ENCODE measurements around the gene SEMA4G. TPM values are rescaled to one million over a fixed set of nuclear protein-coding genes. Genes with fewer than 3 reads are reported as not detected.

SEMA4G gene
- total and polyA plus RNA-seq, 4 donors = 1.5 to 7.5 (median 3.2) TPM

GRCh38 chr10:101013365-101013825, 44.1 kb downstream of the SEMA4G start:
- no peak for DNase-seq
- Histone ChIP-seq H3K9me3 (ENCODE audit: control insufficient read depth, low read length) (no peaks in the 10 kb centered on the region), H3K36me3 (ENCODE audit: control insufficient read depth in 1 of 2, insufficient read depth in 2 of 2, low read length in 1 of 2) (no peaks in the 10 kb centered on the region), H3K27ac (ENCODE audit: low read depth in 1 of 2, low read length in 2 of 2) (no peak overlapping the region), H3K4me3 (ENCODE audit: low read length in 2 of 2) (no peak overlapping the region), H3K27me3 (ENCODE audit: control insufficient read depth in 1 of 2, insufficient read depth in 2 of 2, low read length in 1 of 2) (no peaks in the 10 kb centered on the region), H3K4me1 (ENCODE audit: control insufficient read depth in 1 of 2, insufficient read depth in 2 of 2, low read length in 2 of 2) (no peaks in the 10 kb centered on the region)
- ATAC-seq (ENCODE audit: low FRiP score) = no peak
- intact Hi-C loops (cut with DNase I) = loop anchor here in 1 of 2 donors (2.0 kb wide), 1 partner anchor 15 kb away; the partner anchor contains the start of gene LZTS2
- 50 to 52% methylated on average over 9 of the region's 9 CpGs for WGBS, 2 donors

- no peaks in the 10 kb centered on the region for H3K9me3 ChIP-seq (ENCODE audit: control insufficient read depth, low read length)
- WGBS, 2 donors = 18 to 19% methylated on average over 11 of the region's 11 CpGs
- H3K27ac ChIP-seq (ENCODE audit: low read depth in 1 of 2, low read length in 2 of 2) = no peak overlapping the region
- DNase-seq (peak; percentile 84 to 96), ATAC-seq (ENCODE audit: low FRiP score) (peak; percentile 86)
- no peaks in the 10 kb centered on the region for H3K4me1 ChIP-seq (ENCODE audit: control insufficient read depth in 1 of 2, insufficient read depth in 2 of 2, low read length in 2 of 2)
- intact Hi-C loops (cut with DNase I) = loop anchor here in 1 of 2 donors (1.0 kb wide), 1 partner anchor 20 kb away; no protein-coding TSS in a partner anchor
- no peak overlapping the region for H3K4me3 ChIP-seq (ENCODE audit: low read length in 2 of 2)
- no peaks in the 10 kb centered on the region for H3K27me3 ChIP-seq (ENCODE audit: control insufficient read depth in 1 of 2, insufficient read depth in 2 of 2, low read length in 1 of 2)
- H3K36me3 ChIP-seq (ENCODE audit: control insufficient read depth in 1 of 2, insufficient read depth in 2 of 2, low read length in 1 of 2) = no peaks in the 10 kb centered on the region
Observed at GRCh38 chr10:101014230-101014884, 45.1 kb downstream of the SEMA4G start.

GRCh38 chr10:101014966-101015581, 45.8 kb downstream of the SEMA4G start:
- intact Hi-C loops (cut with DNase I) = loop anchor here in 1 of 2 donors (1.0 kb wide), 1 partner anchor 21 kb away; no protein-coding TSS in a partner anchor

GRCh38 chr10:101015582-101015973, 46.3 kb downstream of the SEMA4G start:
- intact Hi-C loops (cut with DNase I) = no loop called here
- DNase-seq = peak in 1 of 2 donors; percentile 73

More at GRCh38 chr10:101014966-101015581, 45.8 kb downstream of the SEMA4G start:
- ATAC-seq (ENCODE audit: low FRiP score) = no peak
- H3K9me3 ChIP-seq (ENCODE audit: control insufficient read depth, low read length) = no peaks in the 10 kb centered on the region
- no peaks in the 10 kb centered on the region for H3K36me3 ChIP-seq (ENCODE audit: control insufficient read depth in 1 of 2, insufficient read depth in 2 of 2, low read length in 1 of 2)
- WGBS, 2 donors = 46 to 61% methylated on average over 6 to 7 of the region's 7 CpGs
- no peak overlapping the region for H3K27ac ChIP-seq (ENCODE audit: low read depth in 1 of 2, low read length in 2 of 2)
- H3K27me3 ChIP-seq (ENCODE audit: control insufficient read depth in 1 of 2, insufficient read depth in 2 of 2, low read length in 1 of 2) = no peaks in the 10 kb centered on the region
- H3K4me1 ChIP-seq (ENCODE audit: control insufficient read depth in 1 of 2, insufficient read depth in 2 of 2, low read length in 2 of 2) = no peaks in the 10 kb centered on the region
- no peak for DNase-seq
- no peak overlapping the region for H3K4me3 ChIP-seq (ENCODE audit: low read length in 2 of 2)

GRCh38 chr10:101016814-101017213, 47.5 kb downstream of the SEMA4G start:
- Histone ChIP-seq H3K27ac (ENCODE audit: low read depth in 1 of 2, low read length in 2 of 2) (no peak overlapping the region), H3K4me1 (ENCODE audit: control insufficient read depth in 1 of 2, insufficient read depth in 2 of 2, low read length in 2 of 2) (no peaks in the 10 kb centered on the region), H3K9me3 (ENCODE audit: control insufficient read depth, low read length) (no peaks in the 10 kb centered on the region), H3K27me3 (ENCODE audit: control insufficient read depth in 1 of 2, insufficient read depth in 2 of 2, low read length in 1 of 2) (no peaks in the 10 kb centered on the region), H3K4me3 (ENCODE audit: low read length in 2 of 2) (no peak overlapping the region), H3K36me3 (ENCODE audit: control insufficient read depth in 1 of 2, insufficient read depth in 2 of 2, low read length in 1 of 2) (no peaks in the 10 kb centered on the region)
- WGBS, 2 donors = 54 to 59% methylated on average over 5 of the region's 5 CpGs
- DNase-seq (no peak), ATAC-seq (ENCODE audit: low FRiP score) (no peak)
- intact Hi-C loops (cut with DNase I) = no loop called here

More at GRCh38 chr10:101015582-101015973, 46.3 kb downstream of the SEMA4G start:
- Histone ChIP-seq H3K9me3 (ENCODE audit: control insufficient read depth, low read length) (no peaks in the 10 kb centered on the region), H3K36me3 (ENCODE audit: control insufficient read depth in 1 of 2, insufficient read depth in 2 of 2, low read length in 1 of 2) (no peaks in the 10 kb centered on the region), H3K4me3 (ENCODE audit: low read length in 2 of 2) (no peak overlapping the region), H3K27me3 (ENCODE audit: control insufficient read depth in 1 of 2, insufficient read depth in 2 of 2, low read length in 1 of 2) (no peaks in the 10 kb centered on the region), H3K4me1 (ENCODE audit: control insufficient read depth in 1 of 2, insufficient read depth in 2 of 2, low read length in 2 of 2) (no peaks in the 10 kb centered on the region), H3K27ac (ENCODE audit: low read depth in 1 of 2, low read length in 2 of 2) (no peak overlapping the region)
- ATAC-seq (ENCODE audit: low FRiP score) = no peak
- WGBS, 2 donors = 79 to 84% methylated on average over 6 to 8 of the region's 8 CpGs

GRCh38 chr10:101018118-101018599, 48.9 kb downstream of the SEMA4G start:
- WGBS, 2 donors = 68 to 70% methylated on average over 20 of the region's 20 CpGs
- H3K36me3 ChIP-seq (ENCODE audit: control insufficient read depth in 1 of 2, insufficient read depth in 2 of 2, low read length in 1 of 2) = no peaks in the 10 kb centered on the region
- no peak overlapping the region for H3K4me3 ChIP-seq (ENCODE audit: low read length in 2 of 2)
- no peak for ATAC-seq (ENCODE audit: low FRiP score)
- intact Hi-C loops (cut with DNase I) = no loop called here
- no peak overlapping the region for H3K27ac ChIP-seq (ENCODE audit: low read depth in 1 of 2, low read length in 2 of 2)
- no peaks in the 10 kb centered on the region for H3K4me1 ChIP-seq (ENCODE audit: control insufficient read depth in 1 of 2, insufficient read depth in 2 of 2, low read length in 2 of 2)
- H3K27me3 ChIP-seq (ENCODE audit: control insufficient read depth in 1 of 2, insufficient read depth in 2 of 2, low read length in 1 of 2) = no peaks in the 10 kb centered on the region
- DNase-seq = peak in 1 of 2 donors; percentile 62
- no peaks in the 10 kb centered on the region for H3K9me3 ChIP-seq (ENCODE audit: control insufficient read depth, low read length)

- 21 to 23% methylated on average over 45 of the region's 45 CpGs for WGBS, 2 donors
- no peak overlapping the region for H3K4me3 ChIP-seq (ENCODE audit: low read length in 2 of 2)
- no peaks in the 10 kb centered on the region for H3K4me1 ChIP-seq (ENCODE audit: control insufficient read depth in 1 of 2, insufficient read depth in 2 of 2, low read length in 2 of 2)
- ATAC-seq (ENCODE audit: low FRiP score) = peak; percentile 37
- no peaks in the 10 kb centered on the region for H3K27me3 ChIP-seq (ENCODE audit: control insufficient read depth in 1 of 2, insufficient read depth in 2 of 2, low read length in 1 of 2)
- no peaks in the 10 kb centered on the region for H3K9me3 ChIP-seq (ENCODE audit: control insufficient read depth, low read length)
- peak; percentile 89 to 95 for DNase-seq
- intact Hi-C loops (cut with DNase I) = no loop called here
- H3K36me3 ChIP-seq (ENCODE audit: control insufficient read depth in 1 of 2, insufficient read depth in 2 of 2, low read length in 1 of 2) = no peaks in the 10 kb centered on the region
- H3K27ac ChIP-seq (ENCODE audit: low read depth in 1 of 2, low read length in 2 of 2) = no peak overlapping the region
Observed at GRCh38 chr10:101018600-101019439, 49.5 kb downstream of the SEMA4G start.
